Measurements from ENCODE around the gene MOGAT1. TPM values are rescaled to one million over a fixed set of nuclear protein-coding genes. Genes with fewer than 3 reads are reported as not detected.
"Not testable (repeated sequence)": the region's sequence is repeated elsewhere in the genome, so short reads cannot be mapped to it uniquely, and the experiment has no call there.

The MOGAT1 gene
- total RNA-seq, 4 donors from 2014 or later: not detected

DNA sequence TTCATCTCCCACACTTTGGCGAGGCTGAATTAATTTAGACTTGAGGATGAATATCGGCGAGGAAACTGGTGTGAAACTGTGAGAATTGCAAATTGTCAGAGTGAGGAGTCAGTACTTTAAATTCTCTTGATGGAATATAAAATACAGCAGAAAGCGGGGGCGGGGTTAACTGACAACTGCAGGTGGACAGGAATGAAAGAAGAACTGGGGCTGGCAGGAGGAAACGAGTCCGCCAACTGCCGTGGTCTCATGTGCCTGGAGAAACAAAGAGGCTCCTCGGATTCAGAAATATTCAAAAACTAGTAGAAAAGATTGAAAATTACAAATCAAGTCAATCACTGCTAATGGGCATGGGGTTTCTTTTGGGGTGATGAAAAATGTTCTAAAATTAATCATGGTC lies 44.3 kb downstream of the MOGAT1 start:
- Histone ChIP-seq H3K9me3 (no peaks in the 10 kb centered on the region), H3K4me3 (no peak overlapping the region), H3K27ac (no peak overlapping the region), H3K4me1 (peaks cover 0 to 18% (median 7%) of the 10 kb centered on the region in 3 donors), H3K27me3 (no peaks in the 10 kb centered on the region), H3K36me3 (no peaks in the 10 kb centered on the region)
- TF ChIP-seq EP300 (IDR thresholded peaks at IDR 0.05): no peak
- TF ChIP-seq, protein P1, sequence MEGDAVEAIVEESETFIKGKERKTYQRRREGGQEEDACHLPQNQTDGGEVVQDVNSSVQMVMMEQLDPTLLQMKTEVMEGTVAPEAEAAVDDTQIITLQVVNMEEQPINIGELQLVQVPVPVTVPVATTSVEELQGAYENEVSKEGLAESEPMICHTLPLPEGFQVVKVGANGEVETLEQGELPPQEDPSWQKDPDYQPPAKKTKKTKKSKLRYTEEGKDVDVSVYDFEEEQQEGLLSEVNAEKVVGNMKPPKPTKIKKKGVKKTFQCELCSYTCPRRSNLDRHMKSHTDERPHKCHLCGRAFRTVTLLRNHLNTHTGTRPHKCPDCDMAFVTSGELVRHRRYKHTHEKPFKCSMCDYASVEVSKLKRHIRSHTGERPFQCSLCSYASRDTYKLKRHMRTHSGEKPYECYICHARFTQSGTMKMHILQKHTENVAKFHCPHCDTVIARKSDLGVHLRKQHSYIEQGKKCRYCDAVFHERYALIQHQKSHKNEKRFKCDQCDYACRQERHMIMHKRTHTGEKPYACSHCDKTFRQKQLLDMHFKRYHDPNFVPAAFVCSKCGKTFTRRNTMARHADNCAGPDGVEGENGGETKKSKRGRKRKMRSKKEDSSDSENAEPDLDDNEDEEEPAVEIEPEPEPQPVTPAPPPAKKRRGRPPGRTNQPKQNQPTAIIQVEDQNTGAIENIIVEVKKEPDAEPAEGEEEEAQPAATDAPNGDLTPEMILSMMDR (IDR thresholded peaks at IDR 0.05): no peak
- no peak for TF ChIP-seq POLR2AphosphoS5 (IDR thresholded peaks at IDR 0.05)
- no peak for ATAC-seq
- 86 to 94% methylated on average over 8 to 9 of the region's 9 CpGs for WGBS, 2 donors (ENCODE audit: low coverage in 1 of 2)

DNA sequence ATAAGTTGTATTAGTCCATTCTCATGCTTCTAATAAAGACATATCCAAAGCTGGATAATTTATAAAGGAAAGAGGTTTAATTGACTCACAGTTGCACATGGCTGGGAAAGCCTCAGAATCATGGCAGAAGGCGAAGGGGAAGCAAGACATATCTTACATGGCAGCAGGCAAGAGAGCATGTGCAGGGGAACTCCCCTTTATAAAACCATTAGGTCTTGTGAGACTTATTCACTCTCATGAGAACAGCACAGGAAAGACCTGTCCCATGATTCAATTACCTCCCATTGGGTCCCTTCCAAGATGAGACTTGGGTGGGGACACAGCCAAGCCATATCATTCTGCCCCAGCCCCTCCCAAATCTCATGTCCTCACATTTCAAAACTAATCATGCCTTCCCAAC lies 48.3 kb downstream of the MOGAT1 start:
- not testable (repeated sequence) for H3K36me3 ChIP-seq, H3K27ac ChIP-seq, H3K27me3 ChIP-seq, H3K4me1 ChIP-seq, H3K9me3 ChIP-seq, ATAC-seq, H3K4me3 ChIP-seq
- 75 to 100% methylated on average over 1 of the region's 1 CpG for WGBS, 2 donors (ENCODE audit: low coverage in 1 of 2)

DNA sequence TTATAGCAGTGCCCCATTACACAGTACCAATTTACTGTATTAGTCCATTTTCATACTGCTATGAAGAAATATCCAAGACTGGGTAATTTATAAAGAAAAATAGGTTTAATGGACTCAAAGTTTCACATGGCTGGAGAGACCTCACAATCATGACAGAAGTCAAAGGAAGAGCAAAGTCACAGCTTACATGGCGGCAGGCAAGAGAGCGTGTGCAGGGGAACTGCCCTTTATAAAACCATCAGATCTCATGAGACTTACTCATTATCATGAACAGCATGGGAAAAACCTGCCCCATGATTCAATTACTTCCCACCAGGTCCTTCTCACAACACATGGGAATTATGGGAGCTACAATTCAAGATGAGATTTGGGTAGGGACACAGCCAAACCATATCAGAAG lies 50.1 kb downstream of the MOGAT1 start:
- WGBS, 2 donors (ENCODE audit: low coverage in 1 of 2): 100% methylated on average over 2 of the region's 2 CpGs; no CpG with 5 or more reads in 1 of the 2 donors

DNA sequence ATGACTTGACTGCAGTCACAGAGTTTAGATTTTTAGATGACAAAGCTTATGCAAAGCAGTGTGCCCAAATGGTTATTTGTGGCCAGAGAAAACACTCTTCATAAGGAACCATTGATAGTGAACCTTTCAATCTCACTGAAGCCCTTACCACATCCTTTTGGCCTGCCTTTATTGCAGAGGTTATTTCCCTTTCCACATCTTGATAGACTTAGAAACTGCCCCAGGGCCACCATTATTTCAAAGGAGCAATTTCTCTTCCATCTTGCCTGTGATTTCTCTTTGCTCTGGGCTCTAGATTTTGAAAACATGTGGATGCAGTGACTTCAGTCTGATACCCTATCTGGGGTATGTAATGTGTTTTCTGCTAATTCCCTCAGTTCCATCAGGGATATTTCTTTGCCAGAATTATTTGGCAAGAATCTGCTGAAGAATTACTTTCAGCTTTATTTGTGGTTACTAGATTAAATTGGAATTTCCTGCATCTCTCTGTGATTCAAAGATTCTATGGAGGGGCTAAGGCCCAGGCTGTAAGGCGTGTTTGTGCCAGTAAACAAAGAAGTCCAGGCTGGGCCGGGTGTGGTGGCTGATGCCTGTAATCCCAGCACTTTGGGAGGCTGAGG lies 51.0 kb downstream of the MOGAT1 start:
- no peak overlapping the region for H3K4me3 ChIP-seq
- no CpG with 5 or more reads among the region's 2 CpGs for WGBS, 2 donors (ENCODE audit: low coverage in 1 of 2)
- H3K36me3 ChIP-seq: no peaks in the 10 kb centered on the region
- TF ChIP-seq, protein P1 (IDR thresholded peaks at IDR 0.05): no peak
- TF ChIP-seq EP300 (IDR thresholded peaks at IDR 0.05) (no peak), POLR2A (IDR thresholded peaks at IDR 0.05) (no peak), POLR2AphosphoS5 (IDR thresholded peaks at IDR 0.05) (no peak)
- no peaks in the 10 kb centered on the region for H3K4me1 ChIP-seq
- H3K27ac ChIP-seq: no peak overlapping the region
- H3K27me3 ChIP-seq: no peaks in the 10 kb centered on the region
- H3K9me3 ChIP-seq: no peaks in the 10 kb centered on the region
- ATAC-seq: no peak

More for the DNA sequence above, 50.1 kb downstream of the MOGAT1 start:
- H3K36me3 ChIP-seq, ATAC-seq, H3K9me3 ChIP-seq, H3K4me3 ChIP-seq, H3K27me3 ChIP-seq, H3K27ac ChIP-seq, H3K4me1 ChIP-seq: not testable (repeated sequence)

DNA sequence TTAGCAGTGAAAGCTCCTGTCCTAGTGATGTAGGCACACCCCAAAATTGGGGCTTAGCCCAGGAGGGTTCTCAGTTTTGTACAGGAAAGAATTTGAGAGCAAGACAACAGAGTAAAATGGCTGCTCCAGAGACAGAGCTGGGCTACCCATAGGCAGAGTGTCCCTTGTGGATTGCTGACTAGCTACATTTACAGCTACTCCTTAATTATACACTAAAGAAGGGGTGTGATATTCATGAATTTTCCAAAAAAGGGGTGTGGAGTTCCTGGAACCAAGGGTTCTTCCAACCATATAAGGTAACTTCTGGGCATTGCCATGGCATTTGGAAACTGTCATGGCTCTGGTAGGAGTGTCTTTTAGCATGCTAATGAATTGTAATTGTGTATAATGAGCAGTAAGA lies 52.8 kb downstream of the MOGAT1 start:
- H3K36me3 ChIP-seq: no peaks in the 10 kb centered on the region
- H3K27me3 ChIP-seq: no peaks in the 10 kb centered on the region
- no peak overlapping the region for H3K27ac ChIP-seq
- H3K9me3 ChIP-seq: no peaks in the 10 kb centered on the region
- ATAC-seq: no peak
- H3K4me1 ChIP-seq: peaks cover 0 to under 1% (median 0%) of the 10 kb centered on the region in 3 donors
- no peak overlapping the region for H3K4me3 ChIP-seq
- no peak for TF ChIP-seq POLR2AphosphoS5 (IDR thresholded peaks at IDR 0.05)
- no peak for TF ChIP-seq EP300 (IDR thresholded peaks at IDR 0.05)
- TF ChIP-seq, protein P1 (IDR thresholded peaks at IDR 0.05): no peak
- no peak for TF ChIP-seq POLR2A (IDR thresholded peaks at IDR 0.05)

DNA sequence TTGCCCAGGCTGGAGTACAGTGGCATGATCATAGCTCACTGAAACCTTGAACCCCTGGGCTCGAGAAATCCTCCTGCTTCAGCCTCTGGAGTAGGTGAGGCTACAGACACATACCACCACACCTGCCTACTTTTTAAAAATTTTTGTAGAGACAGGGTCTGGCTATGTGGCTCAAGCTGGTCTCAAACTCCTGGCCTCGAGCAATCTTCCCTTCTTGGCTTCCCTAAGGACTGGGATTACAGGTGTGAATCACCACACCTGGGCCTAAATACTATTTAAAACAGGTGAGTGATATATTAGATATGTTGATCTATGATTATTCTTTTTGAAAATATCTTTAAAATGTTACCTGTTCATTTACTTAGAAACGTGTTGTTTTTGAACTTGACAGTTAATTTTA lies 57.2 kb downstream of the MOGAT1 start:
- TF ChIP-seq POLR2A (IDR thresholded peaks at IDR 0.05): no peak
- TF ChIP-seq POLR2AphosphoS5 (IDR thresholded peaks at IDR 0.05): no peak
- TF ChIP-seq, protein P1 (IDR thresholded peaks at IDR 0.05): no peak
- no peak for TF ChIP-seq EP300 (IDR thresholded peaks at IDR 0.05)
- 87 to 93% methylated on average over 3 of the region's 3 CpGs for WGBS, 2 donors (ENCODE audit: low coverage in 1 of 2)
- Histone ChIP-seq H3K36me3 (no peaks in the 10 kb centered on the region), H3K4me1 (peaks cover 4 to 41% (median 14%) of the 10 kb centered on the region in 3 donors), H3K4me3 (no peak overlapping the region), H3K27ac (no peak overlapping the region), H3K27me3 (no peaks in the 10 kb centered on the region), H3K9me3 (no peaks in the 10 kb centered on the region)
- ATAC-seq: no peak
